ENCODE measurements around the gene C17orf50.

DNA sequence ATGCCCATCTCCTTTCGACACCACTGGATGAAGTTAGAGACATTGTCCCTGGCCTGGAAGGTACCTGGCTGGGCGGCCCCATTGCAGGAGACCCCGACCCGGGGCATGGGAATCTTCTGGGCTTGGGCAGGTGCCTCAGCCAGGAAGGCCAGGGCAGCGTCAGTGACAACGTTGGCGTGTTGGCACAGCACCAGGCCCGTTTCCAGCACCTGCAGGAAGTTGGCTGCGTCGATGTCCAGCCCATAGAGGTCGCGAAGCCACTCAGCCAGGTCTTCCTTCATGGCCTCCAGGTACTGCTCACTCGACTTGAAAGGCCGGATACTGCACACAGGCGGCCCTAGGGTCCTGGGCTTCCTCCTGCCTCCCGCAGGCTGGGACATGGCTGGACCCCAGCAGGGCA is 8.2 kb upstream of the C17orf50 start:
- TF ChIP-seq MYC (IDR thresholded peaks at IDR 0.05; ENCODE audit: borderline replicate concordance, low read length) (no peak), KDM1A (IDR thresholded peaks at IDR 0.05; ENCODE audit: low read depth) (no peak), SREBF2 (IDR thresholded peaks at IDR 0.05) (no peak), MAZ (IDR thresholded peaks at IDR 0.05; ENCODE audit: borderline replicate concordance, low read depth, low read length) (no peak), POLR2A (IDR thresholded peaks at IDR 0.05; ENCODE audit: low read length) (no peak)
- TF ChIP-seq, protein P1, sequence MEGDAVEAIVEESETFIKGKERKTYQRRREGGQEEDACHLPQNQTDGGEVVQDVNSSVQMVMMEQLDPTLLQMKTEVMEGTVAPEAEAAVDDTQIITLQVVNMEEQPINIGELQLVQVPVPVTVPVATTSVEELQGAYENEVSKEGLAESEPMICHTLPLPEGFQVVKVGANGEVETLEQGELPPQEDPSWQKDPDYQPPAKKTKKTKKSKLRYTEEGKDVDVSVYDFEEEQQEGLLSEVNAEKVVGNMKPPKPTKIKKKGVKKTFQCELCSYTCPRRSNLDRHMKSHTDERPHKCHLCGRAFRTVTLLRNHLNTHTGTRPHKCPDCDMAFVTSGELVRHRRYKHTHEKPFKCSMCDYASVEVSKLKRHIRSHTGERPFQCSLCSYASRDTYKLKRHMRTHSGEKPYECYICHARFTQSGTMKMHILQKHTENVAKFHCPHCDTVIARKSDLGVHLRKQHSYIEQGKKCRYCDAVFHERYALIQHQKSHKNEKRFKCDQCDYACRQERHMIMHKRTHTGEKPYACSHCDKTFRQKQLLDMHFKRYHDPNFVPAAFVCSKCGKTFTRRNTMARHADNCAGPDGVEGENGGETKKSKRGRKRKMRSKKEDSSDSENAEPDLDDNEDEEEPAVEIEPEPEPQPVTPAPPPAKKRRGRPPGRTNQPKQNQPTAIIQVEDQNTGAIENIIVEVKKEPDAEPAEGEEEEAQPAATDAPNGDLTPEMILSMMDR (IDR thresholded peaks at IDR 0.05), result no peak
- TF ChIP-seq, protein P2, sequence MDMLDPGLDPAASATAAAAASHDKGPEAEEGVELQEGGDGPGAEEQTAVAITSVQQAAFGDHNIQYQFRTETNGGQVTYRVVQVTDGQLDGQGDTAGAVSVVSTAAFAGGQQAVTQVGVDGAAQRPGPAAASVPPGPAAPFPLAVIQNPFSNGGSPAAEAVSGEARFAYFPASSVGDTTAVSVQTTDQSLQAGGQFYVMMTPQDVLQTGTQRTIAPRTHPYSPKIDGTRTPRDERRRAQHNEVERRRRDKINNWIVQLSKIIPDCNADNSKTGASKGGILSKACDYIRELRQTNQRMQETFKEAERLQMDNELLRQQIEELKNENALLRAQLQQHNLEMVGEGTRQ (IDR thresholded peaks at IDR 0.05), result no peak
- TF ChIP-seq, protein P3, sequence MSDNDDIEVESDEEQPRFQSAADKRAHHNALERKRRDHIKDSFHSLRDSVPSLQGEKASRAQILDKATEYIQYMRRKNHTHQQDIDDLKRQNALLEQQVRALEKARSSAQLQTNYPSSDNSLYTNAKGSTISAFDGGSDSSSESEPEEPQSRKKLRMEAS (IDR thresholded peaks at IDR 0.05), result no peak

Data from A549 (cell line).